GM18873 (cell line): ENCODE data around the gene RANBP3.
"Not testable (repeated sequence)": the region's sequence is repeated elsewhere in the genome, so short reads cannot be mapped to it uniquely, and the experiment has no call there.

ENCODE experiments used
- ATAC-seq: cut with Tn5 transposase; IDR thresholded peaks from one replicate; pipeline ENCODE4 v1.9.1; 2021; ENCODE audit warnings: mild to moderate bottlenecking, moderate library complexity, moderate number of reproducible peaks; ENCODE audit not compliant: unreplicated experiment, low FRiP score

The RANBP3 gene

GRCh38 chr19:6007866-6008265 is 29.9 kb upstream of the RANBP3 start:
- no peak for ATAC-seq

GRCh38 chr19:6006896-6007295 is 29.0 kb upstream of the RANBP3 start:
- no peak for ATAC-seq

- ATAC-seq = not testable (repeated sequence)
Observed at GRCh38 chr19:6006070-6006446, 28.1 kb upstream of the RANBP3 start.

GRCh38 chr19:6005321-6006069 is 27.6 kb upstream of the RANBP3 start:
- no peak for ATAC-seq

GRCh38 chr19:6003976-6004375 is 26.0 kb upstream of the RANBP3 start:
- no peak for ATAC-seq

- ATAC-seq = no peak
Observed at GRCh38 chr19:6002591-6002990, 24.7 kb upstream of the RANBP3 start.

- no peak for ATAC-seq
Observed at GRCh38 chr19:6000228-6000847, 22.4 kb upstream of the RANBP3 start.

- no peak for ATAC-seq
Observed at GRCh38 chr19:5999693-6000092, 21.8 kb upstream of the RANBP3 start.

GRCh38 chr19:5997371-5997770 is 19.4 kb upstream of the RANBP3 start:
- no peak for ATAC-seq

GRCh38 chr19:5996623-5997320 is 18.8 kb upstream of the RANBP3 start:
- ATAC-seq = no peak

GRCh38 chr19:5996102-5996501 is 18.2 kb upstream of the RANBP3 start:
- no peak for ATAC-seq

GRCh38 chr19:5995606-5996005 is 17.7 kb upstream of the RANBP3 start:
- ATAC-seq = no peak

- no peak for ATAC-seq
Observed at GRCh38 chr19:5994405-5995165, 16.6 kb upstream of the RANBP3 start.

GRCh38 chr19:5993648-5994358 is 15.9 kb upstream of the RANBP3 start:
- ATAC-seq = no peak

GRCh38 chr19:5993201-5993600 is 15.3 kb upstream of the RANBP3 start:
- ATAC-seq = no peak

GRCh38 chr19:5992756-5993155 is 14.8 kb upstream of the RANBP3 start:
- no peak for ATAC-seq

- no peak for ATAC-seq
Observed at GRCh38 chr19:5991244-5991838, 13.4 kb upstream of the RANBP3 start.

GRCh38 chr19:5990289-5990797 is 12.4 kb upstream of the RANBP3 start:
- no peak for ATAC-seq

GRCh38 chr19:5989388-5990074 is 11.6 kb upstream of the RANBP3 start:
- no peak for ATAC-seq
